ENCODE measurements around the gene MGST2. TPM values are rescaled to one million over a fixed set of nuclear protein-coding genes. Genes with fewer than 3 reads are reported as not detected.

The MGST2 gene
- total RNA-seq, 3 donors from 2014 or later (not counting 1 experiment from before 2014, with no cell fraction given), result 7.8 to 17.0 (median 10.9) TPM

- no peak for ATAC-seq
- Mint-ChIP-seq H3K27ac (no peak overlapping the region), H3K36me3 (no peaks in the 10 kb centered on the region), H3K27me3 (ENCODE audit: low read depth in 2 of 2) (peaks cover 0 to 13% of the 10 kb centered on the region in 2 donors), H3K9me3 (no peaks in the 10 kb centered on the region), H3K4me3 (no peak overlapping the region), H3K4me1 (peaks cover 0 to under 1% of the 10 kb centered on the region in 2 donors)
- DNase-seq, result no peak
- no peaks in the 10 kb centered on the region for H3K27me3 ChIP-seq (ENCODE audit: control insufficient read depth, insufficient read depth, low read length)
- H3K4me1 ChIP-seq (ENCODE audit: control insufficient read depth, insufficient read depth, low read length), result peaks cover 5% of the 10 kb centered on the region
- intact Hi-C loops (cut with micrococcal nuclease), result no loop called here
- no peak for TF ChIP-seq CTCF (IDR thresholded peaks at IDR 0.05)
- H3K36me3 ChIP-seq (ENCODE audit: control insufficient read depth, insufficient read depth, low read length), result no peaks in the 10 kb centered on the region
- no peak overlapping the region for H3K4me3 ChIP-seq (ENCODE audit: low read length)
- no peak overlapping the region for H3K27ac ChIP-seq (ENCODE audit: low read length)
- no peaks in the 10 kb centered on the region for H3K9me3 ChIP-seq (ENCODE audit: control insufficient read depth, insufficient read depth, low read length)
- WGBS (ENCODE audit: insufficient coverage), result 81% methylated on average over 5 of the region's 5 CpGs
These were observed 74.5 kb downstream of the MGST2 start for GRCh38 chr4:139740121-139740520.

- WGBS (ENCODE audit: insufficient coverage), result 51% methylated on average over 8 of the region's 10 CpGs
- no peaks in the 10 kb centered on the region for H3K9me3 Mint-ChIP-seq
- TF ChIP-seq CTCF (IDR thresholded peaks at IDR 0.05), result no peak
- ATAC-seq (no peak), DNase-seq (no peak)
- no peaks in the 10 kb centered on the region for H3K4me1 Mint-ChIP-seq
- Histone ChIP-seq H3K27ac (ENCODE audit: low read length) (no peak overlapping the region), H3K9me3 (ENCODE audit: control insufficient read depth, insufficient read depth, low read length) (no peaks in the 10 kb centered on the region), H3K27me3 (ENCODE audit: control insufficient read depth, insufficient read depth, low read length) (no peaks in the 10 kb centered on the region), H3K36me3 (ENCODE audit: control insufficient read depth, insufficient read depth, low read length) (no peaks in the 10 kb centered on the region), H3K4me3 (ENCODE audit: low read length) (no peak overlapping the region), H3K4me1 (ENCODE audit: control insufficient read depth, insufficient read depth, low read length) (peaks cover under 1% of the 10 kb centered on the region)
- H3K4me3 Mint-ChIP-seq, result no peak overlapping the region
- no peak overlapping the region for H3K27ac Mint-ChIP-seq
- intact Hi-C loops (cut with micrococcal nuclease), result no loop called here
- H3K36me3 Mint-ChIP-seq, result no peaks in the 10 kb centered on the region
- peaks cover 0 to 11% of the 10 kb centered on the region in 2 donors for H3K27me3 Mint-ChIP-seq (ENCODE audit: low read depth in 2 of 2)
These were observed 75.0 kb downstream of the MGST2 start for GRCh38 chr4:139740531-139741041.

- no peak overlapping the region for H3K27ac Mint-ChIP-seq
- Histone ChIP-seq H3K27me3 (ENCODE audit: control insufficient read depth, insufficient read depth, low read length) (no peaks in the 10 kb centered on the region), H3K9me3 (ENCODE audit: control insufficient read depth, insufficient read depth, low read length) (no peaks in the 10 kb centered on the region), H3K27ac (ENCODE audit: low read length) (no peak overlapping the region), H3K4me3 (ENCODE audit: low read length) (no peak overlapping the region), H3K4me1 (ENCODE audit: control insufficient read depth, insufficient read depth, low read length) (no peaks in the 10 kb centered on the region), H3K36me3 (ENCODE audit: control insufficient read depth, insufficient read depth, low read length) (no peaks in the 10 kb centered on the region)
- peaks cover 0 to under 1% of the 10 kb centered on the region in 2 donors for H3K4me1 Mint-ChIP-seq
- no peaks in the 10 kb centered on the region for H3K36me3 Mint-ChIP-seq
- no peaks in the 10 kb centered on the region for H3K27me3 Mint-ChIP-seq (ENCODE audit: low read depth in 2 of 2)
- no peaks in the 10 kb centered on the region for H3K9me3 Mint-ChIP-seq
- intact Hi-C loops (cut with micrococcal nuclease), result no loop called here
- H3K4me3 Mint-ChIP-seq, result no peak overlapping the region
- TF ChIP-seq CTCF (IDR thresholded peaks at IDR 0.05), result no peak
- ATAC-seq (no peak), DNase-seq (no peak)
- 75% methylated on average over 4 of the region's 5 CpGs for WGBS (ENCODE audit: insufficient coverage)
These were observed 77.4 kb downstream of the MGST2 start for GRCh38 chr4:139743027-139743426.

GRCh38 chr4:139744232-139744631 lies 78.6 kb downstream of the MGST2 start:
- Mint-ChIP-seq H3K36me3 (no peaks in the 10 kb centered on the region), H3K4me1 (peaks cover 0 to 6% of the 10 kb centered on the region in 2 donors), H3K9me3 (no peaks in the 10 kb centered on the region), H3K4me3 (no peak overlapping the region), H3K27ac (no peak overlapping the region), H3K27me3 (ENCODE audit: low read depth in 2 of 2) (no peaks in the 10 kb centered on the region)
- DNase-seq (no peak), ATAC-seq (no peak)
- 60% methylated on average over 1 of the region's 1 CpG for WGBS (ENCODE audit: insufficient coverage)
- H3K4me3 ChIP-seq (ENCODE audit: low read length), result no peak overlapping the region
- no peak overlapping the region for H3K27ac ChIP-seq (ENCODE audit: low read length)
- intact Hi-C loops (cut with micrococcal nuclease), result no loop called here
- H3K9me3 ChIP-seq (ENCODE audit: control insufficient read depth, insufficient read depth, low read length), result no peaks in the 10 kb centered on the region
- H3K4me1 ChIP-seq (ENCODE audit: control insufficient read depth, insufficient read depth, low read length), result no peaks in the 10 kb centered on the region
- H3K36me3 ChIP-seq (ENCODE audit: control insufficient read depth, insufficient read depth, low read length), result no peaks in the 10 kb centered on the region
- H3K27me3 ChIP-seq (ENCODE audit: control insufficient read depth, insufficient read depth, low read length), result no peaks in the 10 kb centered on the region
- TF ChIP-seq CTCF (IDR thresholded peaks at IDR 0.05), result no peak
